Fibroblast of lung (primary cell): ENCODE measurements around the gene CNTN1.

ENCODE experiments used
- EZH2 ChIP-seq: IDR thresholded peaks from 2 replicates; pipeline ENCODE4 v1.5.1; 2012; ENCODE audit warnings: low read length, control low read depth, mild to moderate bottlenecking; ENCODE audit errors: missing control alignments
- TF ChIP-seq, protein P1 (sequence below), 2 donors: IDR thresholded peaks in 1 of 2; conservative IDR thresholded peaks in 1 of 2; 1 replicate in 1 of 2; 2 replicates in 1 of 2; pipeline ENCODE4 v1.5.1; 2011 to 2012; ENCODE audit warnings: low read length in 2 of 2, control low read depth in 1 of 2, inconsistent platforms in 1 of 2, low read depth in 1 of 2, mild to moderate bottlenecking in 1 of 2

DNA sequence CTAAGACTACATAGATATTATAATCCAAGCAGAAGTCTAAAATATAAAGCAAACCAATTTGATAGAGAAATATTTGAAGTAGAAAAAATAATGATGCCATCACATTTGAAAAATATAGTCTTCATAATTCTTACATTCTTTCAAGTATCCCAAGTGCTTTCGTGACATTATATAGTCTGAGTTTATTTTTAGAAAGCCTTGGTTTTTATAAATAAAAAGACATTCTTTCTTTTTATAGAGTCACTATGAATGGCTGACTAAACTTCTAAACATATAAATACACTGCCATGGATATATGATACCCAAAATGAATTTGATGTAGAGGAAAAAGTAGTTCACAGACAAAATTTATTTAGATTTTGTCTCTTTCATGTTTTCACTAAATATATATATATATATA, 360.8 kb downstream of the CNTN1 start:
- TF ChIP-seq, protein P1, sequence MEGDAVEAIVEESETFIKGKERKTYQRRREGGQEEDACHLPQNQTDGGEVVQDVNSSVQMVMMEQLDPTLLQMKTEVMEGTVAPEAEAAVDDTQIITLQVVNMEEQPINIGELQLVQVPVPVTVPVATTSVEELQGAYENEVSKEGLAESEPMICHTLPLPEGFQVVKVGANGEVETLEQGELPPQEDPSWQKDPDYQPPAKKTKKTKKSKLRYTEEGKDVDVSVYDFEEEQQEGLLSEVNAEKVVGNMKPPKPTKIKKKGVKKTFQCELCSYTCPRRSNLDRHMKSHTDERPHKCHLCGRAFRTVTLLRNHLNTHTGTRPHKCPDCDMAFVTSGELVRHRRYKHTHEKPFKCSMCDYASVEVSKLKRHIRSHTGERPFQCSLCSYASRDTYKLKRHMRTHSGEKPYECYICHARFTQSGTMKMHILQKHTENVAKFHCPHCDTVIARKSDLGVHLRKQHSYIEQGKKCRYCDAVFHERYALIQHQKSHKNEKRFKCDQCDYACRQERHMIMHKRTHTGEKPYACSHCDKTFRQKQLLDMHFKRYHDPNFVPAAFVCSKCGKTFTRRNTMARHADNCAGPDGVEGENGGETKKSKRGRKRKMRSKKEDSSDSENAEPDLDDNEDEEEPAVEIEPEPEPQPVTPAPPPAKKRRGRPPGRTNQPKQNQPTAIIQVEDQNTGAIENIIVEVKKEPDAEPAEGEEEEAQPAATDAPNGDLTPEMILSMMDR (conservative IDR thresholded peaks at IDR 0.05 in 1 of 2, IDR thresholded peaks at IDR 0.05 in 1 of 2; ENCODE audit: low read depth in 1 of 2, low read length in 2 of 2): no peak
- no peak for TF ChIP-seq EZH2
